Dedifferentiated amniotic fluid mesenchymal stem cell (primary cell): ENCODE measurements around the gene IGLON5.

Experiments used
- DNase-seq: peaks from one replicate; pipeline ENCODE4 v3.0.0-alpha.2; 2016; ENCODE audit errors: extremely low spot score

The IGLON5 gene

DNA sequence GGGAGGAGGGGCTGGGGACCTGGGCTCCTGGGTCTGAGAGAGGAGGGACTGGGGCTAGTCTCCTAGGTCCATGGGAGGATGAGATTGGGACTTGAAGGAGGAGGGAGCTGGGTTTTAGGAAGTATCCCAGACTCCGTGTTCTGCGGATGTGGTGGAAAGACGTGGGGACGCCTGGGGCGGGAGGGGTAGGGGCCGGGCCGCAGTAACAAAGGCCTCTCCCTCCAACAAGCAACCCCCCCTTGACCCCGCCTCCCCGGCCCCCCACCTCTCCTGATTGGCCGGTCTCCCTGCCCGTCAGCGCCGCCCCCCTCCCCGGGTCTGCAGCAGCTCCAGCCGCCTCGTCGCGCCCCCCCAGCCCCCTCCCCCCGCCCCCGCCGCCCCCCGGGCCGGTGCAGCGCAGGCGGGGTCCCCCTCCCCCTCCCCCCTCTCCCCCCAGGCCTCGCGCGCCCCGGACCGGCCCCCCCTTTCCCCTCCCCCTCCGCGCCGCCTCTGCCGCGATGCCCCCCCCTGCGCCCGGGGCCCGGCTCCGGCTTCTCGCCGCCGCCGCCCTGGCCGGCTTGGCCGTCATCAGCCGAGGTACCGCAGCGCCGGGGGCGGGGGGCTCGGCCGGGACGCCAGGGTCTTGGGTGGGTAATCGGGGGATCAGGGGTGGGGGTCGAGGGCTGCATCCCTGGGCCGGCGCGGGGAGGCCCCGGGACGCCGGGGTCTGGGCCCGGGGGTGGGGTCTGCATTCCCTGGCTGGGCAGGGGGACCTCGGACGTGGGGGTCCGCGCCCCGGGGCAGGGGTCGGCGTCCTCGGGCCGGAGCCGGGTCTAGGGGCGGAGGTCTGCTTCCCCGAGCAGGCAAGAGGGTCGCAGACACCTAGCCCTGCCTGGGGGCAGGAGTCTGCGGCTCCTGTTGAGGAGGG lies at the start of gene IGLON5:
IGLON5 (plus strand) TSS at position 294 of the 907 bp plus-strand sequence; CDS start at position 498, 204 bp downstream.
- no peak for DNase-seq

DNA sequence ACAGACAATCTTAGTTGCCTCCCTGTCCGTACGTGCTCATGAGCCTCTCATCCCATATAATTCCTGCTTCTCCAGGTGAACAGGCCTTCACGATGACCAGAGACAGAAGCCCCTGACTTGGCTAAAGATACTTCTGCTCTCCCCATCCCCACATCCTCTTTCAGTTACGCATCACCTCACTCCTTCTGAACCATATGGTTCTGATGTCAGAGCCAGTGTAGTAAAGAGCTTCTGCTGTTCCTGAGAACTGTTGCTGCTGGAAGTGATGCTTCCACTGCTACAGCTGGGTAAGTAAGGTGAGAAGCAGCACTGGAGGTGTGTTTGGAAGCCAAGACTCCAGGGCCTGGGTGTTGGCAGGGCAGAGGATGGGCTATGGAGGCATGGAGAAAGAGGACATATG lies 47.6 kb upstream of the IGLON5 start:
- no peak for DNase-seq

- no peak for DNase-seq
Observed at GRCh38 chr19:51271067-51271466, 40.4 kb upstream of the IGLON5 start.

DNA sequence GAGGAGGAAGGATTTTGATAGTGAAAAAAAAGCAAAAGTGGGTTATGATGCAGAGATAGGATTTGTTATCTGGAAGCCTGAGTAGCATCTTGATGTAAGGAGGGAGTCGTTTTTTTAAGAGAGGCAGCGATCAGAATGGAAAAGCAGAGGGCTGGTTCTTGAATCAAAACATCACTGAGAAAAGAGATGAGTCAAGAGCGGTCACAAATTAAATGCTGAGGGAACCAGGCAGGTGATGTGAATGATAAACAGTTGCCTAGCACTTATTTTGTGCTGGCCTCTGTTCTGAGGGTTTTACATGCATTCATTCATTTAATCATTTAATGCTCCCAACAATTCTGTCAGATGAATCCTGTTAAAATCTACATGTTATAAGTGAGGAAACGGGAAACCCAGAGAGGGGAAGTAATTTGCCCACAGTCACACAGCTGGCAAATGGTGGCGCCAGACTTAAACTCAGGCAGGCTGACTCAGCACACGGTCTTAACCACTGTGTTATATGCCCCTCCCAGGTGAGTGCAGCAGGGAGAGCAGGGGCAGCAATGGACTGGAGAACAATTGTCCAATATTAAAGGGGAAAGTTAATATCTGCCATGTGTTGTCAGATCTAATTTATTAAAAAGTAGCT lies 39.1 kb upstream of the IGLON5 start:
- DNase-seq, result no peak

GRCh38 chr19:51274049-51274770 lies 37.2 kb upstream of the IGLON5 start:
- DNase-seq, result no peak

DNA sequence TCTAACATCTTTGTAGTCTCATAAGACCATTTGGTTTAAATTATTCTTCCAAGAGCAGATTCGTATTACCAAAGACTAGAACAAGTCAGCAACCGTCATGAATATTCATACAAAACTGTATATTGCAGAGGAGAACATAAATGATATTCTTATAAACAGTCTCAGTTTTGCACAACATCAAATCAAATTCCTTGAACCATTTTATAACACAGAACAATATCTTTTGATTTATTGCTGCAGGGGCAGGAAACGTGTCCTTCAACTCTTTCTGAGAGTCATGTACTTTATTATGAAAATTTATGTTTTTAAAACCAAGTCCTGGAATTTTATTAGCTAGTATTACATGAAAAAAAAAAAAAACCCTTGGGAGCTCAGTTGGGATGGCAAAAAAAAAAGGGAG lies 34.3 kb upstream of the IGLON5 start:
- no peak for DNase-seq

- no peak for DNase-seq
Observed at GRCh38 chr19:51282335-51282734, 29.1 kb upstream of the IGLON5 start.

DNA sequence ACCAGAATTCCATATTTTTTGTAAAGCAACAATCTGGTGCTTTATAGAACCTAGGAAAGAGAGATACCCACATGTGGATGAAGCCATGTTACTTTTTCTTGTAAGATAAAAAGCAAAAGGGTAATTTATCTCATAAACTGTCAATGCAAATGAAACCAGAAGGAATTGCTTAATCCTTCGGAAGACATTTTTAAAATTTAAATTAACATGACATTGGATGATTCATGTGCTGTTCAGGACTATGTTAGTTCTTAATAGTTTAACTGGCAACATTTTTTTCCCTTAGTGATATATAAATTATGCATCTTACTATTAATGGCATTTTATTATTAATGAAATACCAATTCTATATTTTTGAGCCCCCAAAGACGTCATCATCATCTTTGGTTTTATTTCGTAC lies 25.8 kb upstream of the IGLON5 start:
- no peak for DNase-seq

GRCh38 chr19:51289635-51290034 lies 21.8 kb upstream of the IGLON5 start:
- no peak for DNase-seq

- no peak for DNase-seq
Observed at GRCh38 chr19:51292971-51293370, 18.5 kb upstream of the IGLON5 start.

DNA sequence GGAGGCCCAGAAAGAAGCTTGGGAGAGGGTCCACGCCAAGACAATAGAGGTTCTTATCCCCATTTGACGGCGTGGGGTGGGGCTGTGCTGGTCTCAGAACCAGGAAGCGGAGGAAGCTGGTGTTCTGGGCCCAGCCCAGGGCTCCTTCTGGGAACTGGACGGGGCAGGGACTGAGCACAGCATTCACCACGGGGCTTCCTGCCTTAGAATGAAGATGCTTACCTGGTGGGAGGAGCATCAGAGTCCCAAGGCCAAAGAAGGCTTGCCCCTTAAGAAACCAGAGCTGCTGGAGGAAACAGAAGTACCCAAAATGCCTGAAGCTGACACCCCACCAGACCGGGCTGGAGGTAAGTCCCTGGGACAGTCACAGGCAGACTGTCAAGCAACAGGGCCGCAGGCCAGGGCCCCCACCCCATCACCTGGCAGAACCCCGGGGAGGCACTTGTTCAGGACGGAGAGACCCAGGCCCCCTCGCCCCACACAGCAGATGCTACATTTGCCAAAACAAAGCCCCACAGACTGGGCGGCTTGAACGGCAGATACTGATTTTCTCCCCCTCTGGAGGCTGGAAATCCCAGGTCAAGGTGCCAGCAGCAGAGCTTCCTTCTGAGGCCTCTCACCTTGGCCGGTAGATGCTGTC lies 17.8 kb upstream of the IGLON5 start:
- no peak for DNase-seq

DNA sequence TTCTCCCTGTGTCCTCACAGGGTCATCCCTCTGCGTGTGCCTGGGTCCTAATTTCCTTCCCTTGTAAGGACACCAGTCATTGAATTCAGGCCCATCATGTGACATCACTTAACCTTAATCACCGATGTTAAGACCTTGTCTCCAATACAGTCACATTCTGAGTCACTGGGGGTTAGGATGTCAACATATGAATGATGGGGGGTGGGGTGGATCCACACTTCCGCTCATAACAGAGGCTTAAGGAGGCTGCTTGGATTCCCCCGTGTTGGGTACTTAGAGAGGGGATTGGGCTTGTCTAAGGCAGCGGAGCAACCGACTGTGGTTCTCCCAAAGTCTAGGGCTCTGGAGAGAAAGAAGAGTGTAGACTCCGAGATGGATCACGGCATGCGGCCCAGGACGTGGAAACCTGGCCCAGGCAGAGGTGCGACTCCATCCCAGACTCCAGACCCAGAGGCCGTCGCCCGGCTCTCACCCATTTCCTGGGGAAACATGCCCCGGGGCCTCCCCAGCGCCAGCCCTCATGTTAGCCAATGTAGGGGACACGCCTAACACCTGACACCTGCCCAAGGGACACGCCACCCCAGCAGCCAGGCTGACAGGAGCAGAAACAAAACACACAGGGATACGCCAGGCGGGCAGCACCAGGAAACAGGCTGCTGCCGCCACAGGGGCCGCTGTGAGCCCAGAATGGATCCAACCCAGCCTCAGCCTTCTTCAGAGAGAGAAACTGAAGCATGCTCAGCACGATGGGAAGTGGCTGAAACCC lies 17.1 kb upstream of the IGLON5 start:
- no peak for DNase-seq

DNA sequence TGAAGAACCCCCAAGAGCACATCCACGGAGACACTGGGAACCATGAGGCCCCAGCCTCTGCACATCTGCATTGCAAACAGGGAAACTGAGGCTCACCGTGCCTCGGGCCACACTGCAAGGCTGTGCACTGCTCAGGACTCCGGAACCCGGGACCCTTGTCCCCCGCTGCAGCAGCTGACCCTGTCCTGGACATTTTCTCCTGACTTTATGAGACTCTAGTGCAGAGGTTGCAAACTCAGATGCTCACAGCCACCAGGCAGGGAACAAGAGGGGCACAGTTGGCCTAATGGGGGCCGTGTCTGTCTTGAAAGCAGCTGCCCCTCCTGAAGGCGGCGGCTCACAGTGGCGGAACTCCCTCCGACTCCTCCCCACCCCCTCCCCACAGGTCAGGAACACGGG lies 16.5 kb upstream of the IGLON5 start:
- DNase-seq, result no peak

DNA sequence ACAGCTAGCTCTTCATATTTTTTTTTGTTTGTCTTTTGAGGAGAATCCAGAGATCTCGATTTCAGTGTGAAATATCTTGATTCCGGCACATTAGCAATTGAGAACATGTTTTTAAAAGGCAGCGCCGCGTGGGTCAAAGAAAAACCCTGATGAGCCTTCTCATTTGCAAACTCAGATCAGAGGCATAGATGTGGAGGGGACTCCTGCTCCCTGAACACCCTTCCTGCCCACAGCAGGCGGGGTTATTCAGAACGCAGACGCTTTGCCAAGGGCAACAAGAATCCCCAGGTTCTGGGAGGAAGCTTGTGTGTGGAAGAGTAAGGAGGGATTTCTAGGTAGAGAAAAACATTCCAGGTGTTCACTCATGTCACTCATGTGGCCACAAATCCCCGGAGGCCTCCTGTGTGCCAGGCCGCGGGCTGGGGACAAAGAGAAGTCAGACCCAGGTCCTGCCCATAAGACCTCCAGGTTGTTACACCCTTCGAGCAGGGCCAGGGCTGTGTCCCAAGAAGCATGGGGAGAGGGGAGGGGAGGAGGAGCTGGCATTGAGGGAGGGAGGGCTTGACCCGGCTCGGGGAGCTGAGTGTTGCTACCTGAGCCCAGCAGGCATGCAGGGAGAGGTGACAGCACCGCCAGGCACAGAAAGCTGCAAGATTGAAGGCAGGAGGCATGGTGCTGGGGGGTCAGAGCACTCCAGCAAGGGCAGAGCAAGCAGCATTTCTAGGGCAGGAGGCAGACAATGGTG lies 15.9 kb upstream of the IGLON5 start:
- DNase-seq, result no peak

DNA sequence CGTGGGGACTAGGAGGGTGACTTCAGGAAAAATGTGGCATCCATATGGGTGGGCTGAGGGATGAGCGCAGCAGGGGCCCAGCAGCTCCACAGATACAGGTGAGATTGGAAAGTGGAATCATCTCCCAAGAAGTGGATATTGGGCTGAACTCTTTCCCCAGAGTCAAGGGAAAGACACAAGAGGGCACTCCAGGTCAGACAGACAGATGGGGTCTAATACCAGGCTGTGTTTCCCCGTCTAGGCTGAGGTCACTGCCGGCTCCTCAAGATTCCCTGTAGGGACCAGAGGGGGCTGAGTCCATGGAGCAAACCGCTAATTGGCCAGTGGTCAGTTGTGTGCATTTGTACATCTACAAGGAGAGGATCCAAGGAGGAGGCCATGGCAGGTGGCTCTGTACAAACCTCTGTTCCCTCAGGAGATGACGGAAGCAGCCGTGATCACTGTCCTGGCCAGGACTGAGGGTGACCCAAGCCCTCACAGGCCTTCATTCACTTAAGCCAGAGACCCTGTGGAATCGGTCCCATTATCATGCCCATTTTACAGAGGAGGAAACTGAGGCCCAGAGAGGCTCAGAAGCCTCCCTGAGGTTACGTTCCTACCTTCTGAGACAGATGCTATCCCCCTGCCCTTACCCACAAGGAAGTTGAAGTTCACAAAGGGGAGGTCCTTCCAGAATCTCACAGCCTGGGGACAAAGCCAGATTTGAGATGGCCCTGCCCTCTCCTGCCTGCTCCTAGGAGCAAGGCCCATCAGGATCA lies 14.9 kb upstream of the IGLON5 start:
- DNase-seq, result no peak

DNA sequence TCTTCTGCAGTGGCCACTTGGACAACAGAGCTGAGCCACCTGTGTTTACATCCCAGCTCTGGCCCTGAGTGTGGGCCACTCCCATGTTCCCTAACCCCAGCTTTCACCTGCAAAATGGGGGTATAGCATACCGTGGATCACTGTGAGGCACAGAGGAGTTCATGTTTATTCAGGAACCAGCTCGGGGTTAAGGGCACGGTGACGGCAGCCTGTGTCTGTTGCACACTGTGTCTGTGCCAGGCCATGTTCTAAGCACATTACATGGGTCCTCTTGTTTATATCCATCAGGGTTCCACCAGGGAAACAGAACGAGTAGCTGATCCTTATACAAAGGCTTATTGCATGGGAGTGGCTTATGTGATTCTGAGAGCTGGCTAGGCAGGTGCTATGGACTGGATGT lies 14.0 kb upstream of the IGLON5 start:
- DNase-seq, result no peak

DNA sequence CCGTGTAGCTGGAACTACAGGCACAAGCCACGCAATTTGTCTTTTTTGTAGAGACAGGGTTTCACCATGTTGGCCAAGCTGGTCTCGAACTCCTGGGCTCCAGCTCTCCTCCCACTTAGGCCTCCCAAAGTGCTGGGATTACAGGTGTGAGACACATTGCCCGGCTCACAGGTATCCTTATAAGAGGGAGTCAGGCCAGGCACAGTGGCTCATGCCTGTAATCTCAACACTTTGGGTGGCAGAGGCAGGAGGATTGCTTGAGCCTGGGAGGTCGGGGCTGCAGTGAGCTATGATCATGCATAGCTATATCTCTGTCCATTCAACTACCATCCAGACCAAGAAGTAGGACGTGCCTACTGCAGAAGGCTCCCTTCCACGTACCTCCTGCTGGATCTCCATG lies 10.2 kb upstream of the IGLON5 start:
- no peak for DNase-seq

- DNase-seq, result no peak
Observed at GRCh38 chr19:51305479-51305878, 6.0 kb upstream of the IGLON5 start.

DNA sequence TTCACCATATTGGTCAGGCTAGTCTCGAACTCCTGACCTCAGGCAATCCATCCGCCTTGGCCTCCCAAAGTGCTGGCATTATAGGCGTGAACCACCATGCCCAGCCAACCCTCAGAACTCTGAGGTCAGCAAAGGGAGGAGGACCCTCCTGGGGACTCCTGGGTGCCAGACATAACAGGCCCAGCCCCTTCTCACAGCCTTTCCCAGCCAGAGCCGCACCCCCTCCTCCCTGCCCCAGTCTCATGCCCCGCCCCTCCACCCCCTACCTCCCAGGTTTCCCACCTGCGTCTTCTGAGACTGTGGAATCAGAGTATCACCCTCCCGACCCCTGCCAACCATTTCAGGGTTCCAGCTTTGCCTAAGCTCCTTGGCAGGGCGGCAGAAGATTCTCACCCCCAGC lies 5.2 kb downstream of the IGLON5 start:
- no peak for DNase-seq

DNA sequence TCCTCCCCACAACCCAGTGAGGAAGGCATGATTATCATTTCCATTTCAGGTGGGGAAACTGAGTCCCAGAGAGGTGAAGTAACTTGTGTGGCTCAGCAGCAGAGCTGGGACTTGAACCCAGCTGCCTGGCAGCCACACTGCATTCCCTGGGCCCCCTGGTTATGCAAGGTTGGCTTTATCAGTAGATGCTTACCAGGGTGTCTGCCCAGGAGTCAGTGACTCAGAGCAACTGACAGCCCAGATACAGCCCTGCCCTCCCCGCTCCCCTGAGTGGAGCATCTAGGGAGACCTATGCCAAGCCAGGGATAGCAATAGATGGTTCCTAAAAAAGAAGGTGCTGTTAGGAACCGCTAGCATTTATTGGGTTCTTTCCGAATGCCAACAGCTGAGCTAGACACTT lies 5.9 kb downstream of the IGLON5 start:
- DNase-seq, result no peak
